Measurements from ENCODE around the gene RGS1. TPM values are rescaled to one million over a fixed set of nuclear protein-coding genes. Genes with fewer than 3 reads are reported as not detected.

RGS1 gene
- total and polyA plus RNA-seq, 9 of the 15 experiments (the other 6 are each of a cell fraction or from before 2014, with no cell fraction given), result not detected

DNA sequence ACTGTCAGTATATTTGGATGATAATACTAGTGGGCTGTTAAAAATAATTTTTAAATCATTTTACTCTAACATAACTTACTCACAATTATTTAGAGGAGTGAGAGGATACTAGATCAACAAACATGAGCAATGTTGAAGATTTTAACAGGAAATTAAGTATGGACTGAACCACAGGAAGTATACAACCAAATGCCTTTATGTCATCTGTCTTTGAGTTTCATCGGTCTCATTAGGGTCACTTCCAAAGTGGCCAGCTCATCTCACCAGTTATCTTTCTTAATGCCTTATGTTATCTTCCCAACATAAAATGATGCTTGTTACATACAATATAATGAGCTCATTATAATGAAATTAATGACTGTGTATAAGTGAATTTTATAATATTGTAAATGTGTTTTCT, 1.5 kb upstream of the RGS1 start (continued):
- TF ChIP-seq, protein P1, sequence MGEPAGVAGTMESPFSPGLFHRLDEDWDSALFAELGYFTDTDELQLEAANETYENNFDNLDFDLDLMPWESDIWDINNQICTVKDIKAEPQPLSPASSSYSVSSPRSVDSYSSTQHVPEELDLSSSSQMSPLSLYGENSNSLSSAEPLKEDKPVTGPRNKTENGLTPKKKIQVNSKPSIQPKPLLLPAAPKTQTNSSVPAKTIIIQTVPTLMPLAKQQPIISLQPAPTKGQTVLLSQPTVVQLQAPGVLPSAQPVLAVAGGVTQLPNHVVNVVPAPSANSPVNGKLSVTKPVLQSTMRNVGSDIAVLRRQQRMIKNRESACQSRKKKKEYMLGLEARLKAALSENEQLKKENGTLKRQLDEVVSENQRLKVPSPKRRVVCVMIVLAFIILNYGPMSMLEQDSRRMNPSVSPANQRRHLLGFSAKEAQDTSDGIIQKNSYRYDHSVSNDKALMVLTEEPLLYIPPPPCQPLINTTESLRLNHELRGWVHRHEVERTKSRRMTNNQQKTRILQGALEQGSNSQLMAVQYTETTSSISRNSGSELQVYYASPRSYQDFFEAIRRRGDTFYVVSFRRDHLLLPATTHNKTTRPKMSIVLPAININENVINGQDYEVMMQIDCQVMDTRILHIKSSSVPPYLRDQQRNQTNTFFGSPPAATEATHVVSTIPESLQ (CRISPR knock-in tag; IDR thresholded peaks at IDR 0.05), result no peak
- TF ChIP-seq ZNF143 (CRISPR knock-in tag; IDR thresholded peaks at IDR 0.05), result no peak
- no peak for TF ChIP-seq RB1 (IDR thresholded peaks at IDR 0.05; ENCODE audit: low read depth)
- TF ChIP-seq, protein P2, sequence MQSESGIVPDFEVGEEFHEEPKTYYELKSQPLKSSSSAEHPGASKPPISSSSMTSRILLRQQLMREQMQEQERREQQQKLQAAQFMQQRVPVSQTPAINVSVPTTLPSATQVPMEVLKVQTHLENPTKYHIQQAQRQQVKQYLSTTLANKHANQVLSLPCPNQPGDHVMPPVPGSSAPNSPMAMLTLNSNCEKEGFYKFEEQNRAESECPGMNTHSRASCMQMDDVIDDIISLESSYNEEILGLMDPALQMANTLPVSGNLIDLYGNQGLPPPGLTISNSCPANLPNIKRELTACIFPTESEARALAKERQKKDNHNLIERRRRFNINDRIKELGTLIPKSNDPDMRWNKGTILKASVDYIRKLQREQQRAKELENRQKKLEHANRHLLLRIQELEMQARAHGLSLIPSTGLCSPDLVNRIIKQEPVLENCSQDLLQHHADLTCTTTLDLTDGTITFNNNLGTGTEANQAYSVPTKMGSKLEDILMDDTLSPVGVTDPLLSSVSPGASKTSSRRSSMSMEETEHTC (IDR thresholded peaks at IDR 0.05), result no peak
- TF ChIP-seq RBM15 (IDR thresholded peaks at IDR 0.05; ENCODE audit: insufficient read depth, low read length), result no peak

DNA sequence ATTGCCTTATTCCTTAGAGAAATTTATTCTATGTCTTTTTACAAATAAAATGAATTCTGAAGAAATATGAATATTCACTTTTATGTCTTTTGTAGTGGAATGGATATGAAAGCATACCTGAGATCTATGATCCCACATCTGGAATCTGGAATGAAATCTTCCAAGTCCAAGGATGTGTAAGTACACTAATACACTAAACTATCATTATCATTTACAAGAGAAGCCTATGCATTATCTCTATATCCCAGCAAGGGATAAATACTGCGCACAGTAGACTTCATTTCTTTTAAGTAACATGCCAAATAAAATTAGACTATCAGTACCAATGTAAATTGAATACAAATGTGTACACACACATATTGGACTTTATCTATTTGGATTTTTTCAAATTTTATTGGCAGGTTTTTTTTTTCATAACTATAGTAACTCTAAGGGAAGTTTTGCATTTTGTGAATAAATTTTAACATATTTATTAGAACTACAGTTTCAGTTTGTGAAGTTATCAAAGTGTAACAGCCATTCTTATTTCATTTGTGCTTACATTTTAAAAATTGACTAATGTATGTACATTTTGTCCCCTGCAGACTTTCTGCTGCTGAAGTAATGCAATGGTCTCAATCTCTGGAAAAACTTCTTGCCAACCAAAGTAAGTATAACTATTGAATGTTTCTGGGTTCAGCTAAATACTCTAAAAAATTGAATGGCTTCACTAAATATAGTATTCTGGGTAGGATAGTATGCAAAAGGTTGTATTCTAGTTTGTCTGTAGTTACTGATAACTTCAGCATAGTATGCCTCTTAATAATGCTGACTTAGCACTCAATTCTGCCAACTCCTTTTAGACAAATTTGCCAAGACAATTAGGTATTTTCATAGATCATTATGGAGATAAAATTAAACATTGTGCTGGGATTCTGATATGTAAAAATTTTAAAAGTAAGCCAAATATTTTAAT, 894 bp downstream of the RGS1 start:
- POLR2A ChIA-PET, result no interaction called here
- TF ChIP-seq RFX5 (IDR thresholded peaks at IDR 0.05; ENCODE audit: low read depth, low read length), result no peak
- TF ChIP-seq POLR3A (IDR thresholded peaks at IDR 0.05; ENCODE audit: borderline replicate concordance, extremely low read depth, insufficient read depth, insufficient read length), result no peak
- no peak for TF ChIP-seq HNRNPH1 (optimal IDR thresholded peaks at IDR 0.05; ENCODE audit: low read depth, low read length)
- TF ChIP-seq, protein P3, sequence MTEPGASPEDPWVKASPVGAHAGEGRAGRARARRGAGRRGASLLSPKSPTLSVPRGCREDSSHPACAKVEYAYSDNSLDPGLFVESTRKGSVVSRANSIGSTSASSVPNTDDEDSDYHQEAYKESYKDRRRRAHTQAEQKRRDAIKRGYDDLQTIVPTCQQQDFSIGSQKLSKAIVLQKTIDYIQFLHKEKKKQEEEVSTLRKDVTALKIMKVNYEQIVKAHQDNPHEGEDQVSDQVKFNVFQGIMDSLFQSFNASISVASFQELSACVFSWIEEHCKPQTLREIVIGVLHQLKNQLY (CRISPR knock-in tag; conservative IDR thresholded peaks at IDR 0.05), result no peak
- TF ChIP-seq, protein P4, sequence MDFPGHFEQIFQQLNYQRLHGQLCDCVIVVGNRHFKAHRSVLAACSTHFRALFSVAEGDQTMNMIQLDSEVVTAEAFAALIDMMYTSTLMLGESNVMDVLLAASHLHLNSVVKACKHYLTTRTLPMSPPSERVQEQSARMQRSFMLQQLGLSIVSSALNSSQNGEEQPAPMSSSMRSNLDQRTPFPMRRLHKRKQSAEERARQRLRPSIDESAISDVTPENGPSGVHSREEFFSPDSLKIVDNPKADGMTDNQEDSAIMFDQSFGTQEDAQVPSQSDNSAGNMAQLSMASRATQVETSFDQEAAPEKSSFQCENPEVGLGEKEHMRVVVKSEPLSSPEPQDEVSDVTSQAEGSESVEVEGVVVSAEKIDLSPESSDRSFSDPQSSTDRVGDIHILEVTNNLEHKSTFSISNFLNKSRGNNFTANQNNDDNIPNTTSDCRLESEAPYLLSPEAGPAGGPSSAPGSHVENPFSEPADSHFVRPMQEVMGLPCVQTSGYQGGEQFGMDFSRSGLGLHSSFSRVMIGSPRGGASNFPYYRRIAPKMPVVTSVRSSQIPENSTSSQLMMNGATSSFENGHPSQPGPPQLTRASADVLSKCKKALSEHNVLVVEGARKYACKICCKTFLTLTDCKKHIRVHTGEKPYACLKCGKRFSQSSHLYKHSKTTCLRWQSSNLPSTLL (IDR thresholded peaks at IDR 0.05), result no peak
- TF ChIP-seq MAFK (IDR thresholded peaks at IDR 0.05; ENCODE audit: low read length), result 0 out of 2 replicates have a peak, but pooled peaks have one; percentile 57
- TF ChIP-seq PHF21A (IDR thresholded peaks at IDR 0.05; ENCODE audit: borderline replicate concordance, low read depth), result no peak
- no peak for TF ChIP-seq ATF1 (CRISPR knock-in tag; IDR thresholded peaks at IDR 0.05)
- TF ChIP-seq ATF1 (tag; IDR thresholded peaks at IDR 0.05), result no peak

More for the DNA sequence above, 894 bp downstream of the RGS1 start:
- CTCF ChIA-PET (ENCODE audit: low intra/inter-chr PET ratio), result no interaction called here
- Histone ChIP-seq H3K4me2 (ENCODE audit: insufficient read depth, low read length) (no peak overlapping the region), H3K27ac (ENCODE audit: extremely low read depth, low read depth, low read length) (no peak overlapping the region), H3K9ac (ENCODE audit: insufficient read depth in 1 of 2, low read depth in 2 of 2, low read length in 2 of 2) (no peak overlapping the region), H2AFZ (ENCODE audit: low read depth, low read length) (no peak overlapping the region), H3K27me3 (ENCODE audit: control insufficient read depth in 2 of 2, insufficient read depth in 2 of 2, low read length in 2 of 2) (no peaks in the 10 kb centered on the region), H3K9me3 (replicated peaks; ENCODE audit: control insufficient read depth, insufficient read depth, low read depth, low read length) (no peaks in the 10 kb centered on the region), H3K79me2 (ENCODE audit: control insufficient read depth, insufficient read depth, low read length) (no peaks in the 10 kb centered on the region), H4K20me1 (replicated peaks; ENCODE audit: control insufficient read depth, insufficient read depth, low read length) (no peaks in the 10 kb centered on the region), H3K4me3 (no peak overlapping the region), H3K4me1 (replicated peaks in 1 of 2; ENCODE audit: control insufficient read depth in 2 of 2, insufficient read depth in 2 of 2, low read length in 2 of 2) (no peaks in the 10 kb centered on the region), H3K36me3 (ENCODE audit: control insufficient read depth, insufficient read depth, low read length) (no peaks in the 10 kb centered on the region), H3K9me1 (ENCODE audit: control insufficient read depth, insufficient read depth, low read length) (no peaks in the 10 kb centered on the region)
- DNase-seq (ENCODE audit: extremely low read depth in 1 of 4, low spot score in 3 of 4), result no peak
- ATAC-seq, result no peak
- intact Hi-C loops (cut with micrococcal nuclease) (no loop called here), in situ Hi-C loops (cut with MboI) (no loop called here)
- WGBS (ENCODE audit: insufficient coverage, low coverage, missing lambda C conversion rate), result 0% methylated on average over 1 of the region's 1 CpG
- no TSS peak for BruUV-seq (replicated peaks)
- no peak for FAIRE-seq

Data from K562 (cell line).